ENCODE data around the gene SUMO1. TPM values are rescaled to one million over a fixed set of nuclear protein-coding genes. Genes with fewer than 3 reads are reported as not detected.

The SUMO1 gene
- total RNA-seq, 4 donors from 2014 or later: 91.0 to 121 (median 102) TPM

GRCh38 chr2:202165208-202165607, 73.2 kb downstream of the SUMO1 start:
- H3K36me3 ChIP-seq: no peaks in the 10 kb centered on the region
- intact Hi-C loops (cut with DNase I): no loop called here
- H3K4me1 ChIP-seq: no peaks in the 10 kb centered on the region
- TF ChIP-seq POLR2A (IDR thresholded peaks at IDR 0.05) (no peak), CTCF (IDR thresholded peaks at IDR 0.05) (no peak)
- H3K27ac ChIP-seq: no peak overlapping the region
- H3K27me3 ChIP-seq: no peaks in the 10 kb centered on the region
- no peaks in the 10 kb centered on the region for H3K9me3 ChIP-seq
- no peak for DNase-seq
- whole genome bisulfite sequencing, 2 donors: 77 to 81% methylated on average over 5 of the region's 5 CpGs
- H3K4me3 ChIP-seq (replicated peaks in 1 of 3): no peak overlapping the region

GRCh38 chr2:202164411-202164810, 74.0 kb downstream of the SUMO1 start:
- H3K4me3 ChIP-seq (replicated peaks in 1 of 3): no peak overlapping the region
- no peak for TF ChIP-seq POLR2A (IDR thresholded peaks at IDR 0.05)
- TF ChIP-seq CTCF (IDR thresholded peaks at IDR 0.05): no peak
- no peaks in the 10 kb centered on the region for H3K4me1 ChIP-seq
- H3K27ac ChIP-seq: no peak overlapping the region
- H3K9me3 ChIP-seq: no peaks in the 10 kb centered on the region
- DNase-seq: no peak
- WGBS, 2 donors: 73 to 76% methylated on average over 3 of the region's 3 CpGs
- intact Hi-C loops (cut with DNase I): no loop called here
- H3K27me3 ChIP-seq: no peaks in the 10 kb centered on the region
- no peaks in the 10 kb centered on the region for H3K36me3 ChIP-seq

- Histone ChIP-seq H3K9me3 (no peaks in the 10 kb centered on the region), H3K27ac (no peak overlapping the region), H3K36me3 (no peaks in the 10 kb centered on the region), H3K27me3 (no peaks in the 10 kb centered on the region), H3K4me1 (no peaks in the 10 kb centered on the region), H3K4me3 (replicated peaks in 1 of 3) (no peak overlapping the region)
- intact Hi-C loops (cut with DNase I): no loop called here
- WGBS, 2 donors: 78 to 83% methylated on average over 8 of the region's 8 CpGs
- TF ChIP-seq CTCF (IDR thresholded peaks at IDR 0.05): no peak
- TF ChIP-seq POLR2A (IDR thresholded peaks at IDR 0.05): no peak
- no peak for DNase-seq
Observed at GRCh38 chr2:202161151-202161835, 77.1 kb downstream of the SUMO1 start.

DNA sequence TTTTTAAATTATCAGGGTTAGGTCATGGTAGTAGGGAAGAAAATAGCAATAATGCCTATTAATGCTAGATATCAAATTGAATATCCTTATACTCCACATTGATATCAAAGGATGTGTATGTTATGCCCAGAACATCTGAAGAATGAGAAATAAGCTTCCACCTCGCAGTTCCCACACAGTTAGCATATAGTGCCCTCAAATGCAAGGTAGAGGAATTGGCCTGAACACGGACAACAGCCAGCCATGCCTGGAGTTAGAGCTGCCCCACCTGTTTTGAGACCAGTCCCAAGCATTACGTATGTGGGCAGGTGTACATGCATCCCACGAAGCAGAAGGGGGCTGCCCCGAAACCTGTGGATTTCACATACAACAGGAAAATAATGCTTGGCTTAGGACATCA, 79.6 kb downstream of the SUMO1 start:
- DNase-seq: no peak
- WGBS, 2 donors: 52 to 56% methylated on average over 5 of the region's 5 CpGs
- no peaks in the 10 kb centered on the region for H3K9me3 ChIP-seq
- H3K4me1 ChIP-seq: no peaks in the 10 kb centered on the region
- no peaks in the 10 kb centered on the region for H3K36me3 ChIP-seq
- H3K4me3 ChIP-seq (replicated peaks in 1 of 3): no peak overlapping the region
- no peaks in the 10 kb centered on the region for H3K27me3 ChIP-seq
- intact Hi-C loops (cut with DNase I): no loop called here
- TF ChIP-seq POLR2A (IDR thresholded peaks at IDR 0.05) (no peak), CTCF (IDR thresholded peaks at IDR 0.05) (peak in 3 of 6 experiments; percentile 5 to 18 (median 9))
- H3K27ac ChIP-seq: no peak overlapping the region

- 85 to 89% methylated on average over 4 of the region's 4 CpGs for WGBS, 2 donors
Observed at GRCh38 chr2:202157211-202157990, 81.0 kb downstream of the SUMO1 start.

More at GRCh38 chr2:202157211-202157990, 81.0 kb downstream of the SUMO1 start:
- Histone ChIP-seq H3K27me3 (no peaks in the 10 kb centered on the region), H3K4me3 (replicated peaks in 1 of 3) (no peak overlapping the region), H3K4me1 (no peaks in the 10 kb centered on the region), H3K36me3 (no peaks in the 10 kb centered on the region), H3K27ac (no peak overlapping the region), H3K9me3 (no peaks in the 10 kb centered on the region)
- intact Hi-C loops (cut with DNase I): no loop called here
- no peak for TF ChIP-seq CTCF (IDR thresholded peaks at IDR 0.05)
- TF ChIP-seq POLR2A (IDR thresholded peaks at IDR 0.05): no peak
- DNase-seq: no peak
